H1 (cell line): Measurements from ENCODE around the gene ARHGDIB. TPM values are rescaled to one million over a fixed set of nuclear protein-coding genes. Genes with fewer than 3 reads are reported as not detected.

Source experiments
- CTCF ChIA-PET: fragments of 300-600 bp; sonication (Branson Sonifier 250); formaldehyde crosslinking; loops from one replicate; lab custom pipeline; 2021; ENCODE audit not compliant: partially characterized antibody; lab: Charles Lee
- POLR2A ChIA-PET: fragments of 300-600 bp; sonication (Branson Sonifier 250); formaldehyde crosslinking; loops from one replicate; lab custom pipeline; 2021; ENCODE audit warnings: inconsistent platforms; ENCODE audit not compliant: partially characterized antibody; lab: Charles Lee
- DNase-seq, 2 experiments: peaks; one replicate each; pipeline versions ENCODE4 v3.0.0 to v3.0.0-alpha.2; 2010 to 2022; ENCODE audit warnings: low spot score in 2 of 2, low read depth in 1 of 2, mixed read lengths in 1 of 2
- FAIRE-seq: peaks from 2 replicates; lab custom pipeline; 2011; peaks lifted over from hg19 to GRCh38; lab: Jason Lieb, UNC
- H2AFZ ChIP-seq: 2 replicates; pipeline ENCODE4 v1.8.1; 2012; ENCODE audit warnings: low read length, inconsistent platforms
- H2AK5ac ChIP-seq: 2 replicates; pipeline ENCODE4 v1.6.1; 2013; ENCODE audit warnings: low read depth, low read length
- H2BK120ac ChIP-seq: replicated peaks from 2 replicates; pipeline ENCODE3; 2013; ENCODE audit warnings: low read depth, low read length, inconsistent platforms
- H2BK12ac ChIP-seq: 2 replicates; pipeline ENCODE4 v1.6.1; 2013; ENCODE audit warnings: low read depth, low read length
- H2BK15ac ChIP-seq: 2 replicates; pipeline ENCODE4 v1.6.1; 2013; ENCODE audit warnings: low read length
- H2BK20ac ChIP-seq: 2 replicates; pipeline ENCODE4 v1.6.1; 2013; ENCODE audit warnings: low read length
- H2BK5ac ChIP-seq: 2 replicates; pipeline ENCODE4 v1.6.1; 2013; ENCODE audit warnings: low read depth, low read length
- H3K14ac ChIP-seq: 2 replicates; pipeline ENCODE4 v1.6.1; 2013; ENCODE audit warnings: inconsistent platforms; ENCODE audit not compliant: insufficient read length
- H3K18ac ChIP-seq: 2 replicates; pipeline ENCODE4 v1.6.1; 2013; ENCODE audit warnings: low read length; ENCODE audit errors: extremely low read depth
- H3K23ac ChIP-seq: 2 replicates; pipeline ENCODE4 v1.6.1; 2013; ENCODE audit warnings: inconsistent platforms; ENCODE audit not compliant: insufficient read length
- H3K23me2 ChIP-seq: 2 replicates; pipeline ENCODE4 v1.6.1; 2013; ENCODE audit warnings: low read depth, low read length
- H3K27ac ChIP-seq: 2 replicates; pipeline ENCODE4 v1.6.1; 2011; ENCODE audit warnings: low read depth, low read length, inconsistent platforms
- H3K27me3 ChIP-seq, 4 experiments: replicated peaks in 1 of 4; 1 replicate in 1 of 4; 2 replicates in 3 of 4; pipeline versions ENCODE4 v1.6.1 to v1.8.1; 2011 to 2013; ENCODE audit warnings: low read length in 3 of 4, mild to moderate bottlenecking in 3 of 4, inconsistent platforms in 2 of 4, mixed read lengths in 2 of 4, moderate library complexity in 1 of 4; ENCODE audit not compliant: control insufficient read depth in 3 of 4, insufficient read depth in 3 of 4; ENCODE audit errors: extremely low read depth in 1 of 4
- H3K36me3 ChIP-seq, 4 experiments: 2 replicates each; pipeline versions ENCODE4 v1.6.1 to v1.8.1; 2011 to 2013; ENCODE audit warnings: mild to moderate bottlenecking in 4 of 4, low read length in 3 of 4, moderate library complexity in 2 of 4, control low read depth in 1 of 4, inconsistent platforms in 1 of 4; ENCODE audit not compliant: insufficient read depth in 4 of 4, control insufficient read depth in 2 of 4
- H3K4ac ChIP-seq: replicated peaks from 2 replicates; pipeline ENCODE3; 2013; ENCODE audit warnings: low read length, low read depth, mixed read lengths, inconsistent platforms; ENCODE audit not compliant: insufficient read length
- H3K4me1 ChIP-seq, 4 experiments: replicated peaks in 1 of 4; 1 replicate in 1 of 4; 2 replicates in 3 of 4; pipeline versions ENCODE4 v1.6.1 to v1.8.1; 2011 to 2013; ENCODE audit warnings: low read length in 3 of 4, inconsistent platforms in 2 of 4, mixed read lengths in 1 of 4; ENCODE audit not compliant: insufficient read depth in 4 of 4, control insufficient read depth in 3 of 4
- H3K4me2 ChIP-seq, 2 experiments: 2 replicates each; pipeline versions ENCODE4 v1.6.1 to v1.8.1; 2011 to 2013; ENCODE audit warnings: low read depth in 2 of 2, low read length in 2 of 2, control low read depth in 1 of 2, inconsistent platforms in 1 of 2, mild to moderate bottlenecking in 1 of 2; ENCODE audit not compliant: insufficient read depth in 1 of 2
- H3K4me3 ChIP-seq, 4 experiments: fragments of 200-600, 300-600 bp in 1 of 4; sonication (generic), shearing (Covaris generic), sonication (Bioruptor Twin) in 1 of 4; 2 replicates each; pipeline versions ENCODE4 v1.5.1 to v1.8.1; 2011 to 2016; ENCODE audit warnings: low read length in 4 of 4, low read depth in 3 of 4, control low read depth in 2 of 4, inconsistent platforms in 2 of 4, mild to moderate bottlenecking in 2 of 4, mixed read lengths in 1 of 4, moderate library complexity in 1 of 4; ENCODE audit not compliant: insufficient read depth in 2 of 4; ENCODE audit errors: extremely low read depth in 1 of 4
- H3K56ac ChIP-seq: replicated peaks from 2 replicates; pipeline ENCODE3; 2013; ENCODE audit warnings: low read depth, mild to moderate bottlenecking, mixed read lengths, low read length, inconsistent platforms; ENCODE audit not compliant: insufficient read length
- H3K79me1 ChIP-seq: 2 replicates; pipeline ENCODE4 v1.6.1; 2013; ENCODE audit warnings: low read depth, low read length, control low read depth
- H3K79me2 ChIP-seq, 2 experiments: 2 replicates each; pipeline versions ENCODE4 v1.6.1 to v1.8.1; 2012 to 2013; ENCODE audit warnings: low read length in 2 of 2, mild to moderate bottlenecking in 2 of 2, inconsistent platforms in 1 of 2; ENCODE audit not compliant: insufficient read depth in 2 of 2, control insufficient read depth in 1 of 2
- H3K9ac ChIP-seq, 4 experiments: replicated peaks in 1 of 4; 1 replicate in 1 of 4; 2 replicates in 3 of 4; pipeline versions ENCODE4 v1.6.1 to v1.8.1; 2011 to 2013; ENCODE audit warnings: low read depth in 3 of 4, low read length in 3 of 4, control low read depth in 2 of 4, mild to moderate bottlenecking in 2 of 4, moderate library complexity in 2 of 4, inconsistent platforms in 1 of 4; ENCODE audit errors: extremely low read depth in 1 of 4
- H3K9me3 ChIP-seq, 2 experiments: 2 replicates each; pipeline versions ENCODE4 v1.6.1 to v1.8.1; 2012 to 2013; ENCODE audit warnings: mild to moderate bottlenecking in 2 of 2, moderate library complexity in 2 of 2, control low read depth in 1 of 2, inconsistent platforms in 1 of 2, low read depth in 1 of 2, low read length in 1 of 2, mixed read lengths in 1 of 2; ENCODE audit not compliant: insufficient read depth in 2 of 2
- H4K20me1 ChIP-seq, 2 experiments: replicated peaks in 1 of 2; 2 replicates each; pipeline versions ENCODE3 to v1.8.1; 2011 to 2013; ENCODE audit warnings: inconsistent platforms in 2 of 2, low read length in 2 of 2, mild to moderate bottlenecking in 1 of 2; ENCODE audit not compliant: insufficient read depth in 2 of 2, control insufficient read depth in 1 of 2
- H4K5ac ChIP-seq: 2 replicates; pipeline ENCODE4 v1.6.1; 2013; ENCODE audit warnings: low read length, low read depth, mixed read lengths, inconsistent platforms; ENCODE audit not compliant: insufficient read length
- H4K8ac ChIP-seq: 2 replicates; pipeline ENCODE4 v1.8.0; 2013; ENCODE audit warnings: mild to moderate bottlenecking, moderate library complexity, low read length, inconsistent platforms; ENCODE audit not compliant: insufficient read depth; ENCODE audit errors: extremely low read depth
- H4K91ac ChIP-seq: replicated peaks from 2 replicates; pipeline ENCODE3; 2013; ENCODE audit warnings: low read length, mixed read lengths, inconsistent platforms; ENCODE audit not compliant: insufficient read length
- BACH1 ChIP-seq: IDR thresholded peaks from 2 replicates; pipeline ENCODE4 v1.6.1; 2012; ENCODE audit warnings: low read length, improper control_type of control experiment
- CHD1 ChIP-seq: IDR thresholded peaks from 2 replicates; pipeline ENCODE4 v1.6.1; 2012; ENCODE audit warnings: low read depth, low read length, improper control_type of control experiment
- CREB1 ChIP-seq: IDR thresholded peaks from 2 replicates; pipeline ENCODE4 v1.6.1; 2012; ENCODE audit warnings: inconsistent platforms
- EP300 ChIP-seq, 2 experiments: IDR thresholded peaks; 1 replicate in 1 of 2; 2 replicates in 1 of 2; pipeline ENCODE4 v1.6.1; 2011 to 2012; ENCODE audit warnings: low read depth in 2 of 2, low read length in 2 of 2, mild to moderate bottlenecking in 2 of 2, borderline replicate concordance in 1 of 2, inconsistent platforms in 1 of 2, moderate library complexity in 1 of 2
- EZH2 ChIP-seq: fragments of 200-600 bp; sonication (generic); IDR thresholded peaks from 2 replicates; pipeline ENCODE4 v1.7.1; 2012; ENCODE audit warnings: low read depth, mild to moderate bottlenecking, moderate library complexity, low read length, inconsistent platforms; ENCODE audit not compliant: severe bottlenecking
- GTF2F1 ChIP-seq: IDR thresholded peaks from 2 replicates; pipeline ENCODE4 v1.6.1; 2012; ENCODE audit warnings: low read depth, low read length, improper control_type of control experiment, borderline replicate concordance
- KDM1A ChIP-seq: fragments of 200-600, 300-600 bp; sonication (generic); IDR thresholded peaks from 2 replicates; pipeline ENCODE4 v1.7.1; 2016; ENCODE audit warnings: mild to moderate bottlenecking, low read length, borderline replicate concordance
- KDM4A ChIP-seq: IDR thresholded peaks from one replicate; pipeline ENCODE4 v1.7.1; 2012; ENCODE audit warnings: low read depth, mild to moderate bottlenecking, moderate library complexity, low read length, inconsistent platforms; ENCODE audit not compliant: severe bottlenecking
- PHF8 ChIP-seq: fragments of 200-600 bp; sonication (generic); conservative IDR thresholded peaks from 2 replicates; pipeline ENCODE4 v1.7.1; 2012; ENCODE audit warnings: low read depth, mild to moderate bottlenecking, inconsistent platforms, low read length, moderate library complexity
- POLR2AphosphoS5 ChIP-seq: IDR thresholded peaks from 2 replicates; pipeline ENCODE4 v1.6.1; 2011; ENCODE audit warnings: low read depth, low read length
- RNF2 ChIP-seq: fragments of 200-900, 300-1000 bp; sonication (generic); IDR thresholded peaks from 2 replicates; pipeline ENCODE4 v1.7.1; 2016; ENCODE audit warnings: borderline replicate concordance, low read depth, mild to moderate bottlenecking, antibody characterized with exemption, low read length; ENCODE audit not compliant: poor library complexity, severe bottlenecking; ENCODE audit errors: missing control alignments
- SAP30 ChIP-seq: fragments of 300-600 bp; sonication (generic); IDR thresholded peaks from 2 replicates; pipeline ENCODE4 v1.7.1; 2012; ENCODE audit warnings: low read length, moderate library complexity, mild to moderate bottlenecking, inconsistent platforms; ENCODE audit not compliant: insufficient read depth, insufficient replicate concordance
- SIN3A ChIP-seq, 2 experiments: IDR thresholded peaks in 1 of 2; conservative IDR thresholded peaks in 1 of 2; 2 replicates each; pipeline ENCODE4 v1.6.1; 2011 to 2012; ENCODE audit warnings: low read length in 2 of 2, improper control_type of control experiment in 1 of 2, low read depth in 1 of 2, mild to moderate bottlenecking in 1 of 2
- SIX5 ChIP-seq: IDR thresholded peaks from 2 replicates; pipeline ENCODE4 v1.6.1; 2011; ENCODE audit warnings: mild to moderate bottlenecking, low read depth, low read length
- WGBS, 2 experiments: shearing (Covaris generic) in 1 of 2; methylation state at CpG; one replicate each; pipeline versions ENCODE4 v1.1.6 to v1.1.7; 2013 to 2015; ENCODE audit warnings: low lambda C conversion rate in 2 of 2, mixed read lengths in 2 of 2, inconsistent platforms in 1 of 2, low coverage in 1 of 2, missing lambda C conversion rate in 1 of 2; ENCODE audit not compliant: insufficient replicate concordance in 2 of 2, insufficient coverage in 1 of 2, insufficient read length in 1 of 2; ENCODE audit errors: extremely low coverage in 1 of 2, missing lambda C conversion rate in 1 of 2; 5-methylcytosine and 5-hydroxymethylcytosine counted together
- polyA plus RNA-seq, 7 experiments: library from polyadenylated mRNA; depleted of rRNA in 3 of 7; stranded (reverse) in 5 of 7; unstranded in 2 of 7; fragments of >200 nt in 5 of 7; fragments of 200-250 nt in 2 of 7; gene quantifications; 1 replicate in 5 of 7; 2 replicates in 1 of 7; 4 replicates in 1 of 7; pipeline versions ENCODE4 v1.2.1 to v1.2.3, GENCODE V29; 2011 to 2013; ENCODE audit warnings: missing spikeins in 2 of 7, mixed read lengths in 2 of 7
- total RNA-seq: library from RNA; stranded (reverse); fragmentation: NEBNext Ultra II Directional; extraction: Animal tissue kit (Norgen Biotek cat#: 25700); gene quantifications from 2 replicates; pipeline ENCODE4 v1.2.1, GENCODE V29; 2021

The ARHGDIB gene
- total and polyA plus RNA-seq, 2 of the 8 experiments (the other 6 are each of a cell fraction or from before 2014, with no cell fraction given), result 0.82 to 1.3 TPM

DNA sequence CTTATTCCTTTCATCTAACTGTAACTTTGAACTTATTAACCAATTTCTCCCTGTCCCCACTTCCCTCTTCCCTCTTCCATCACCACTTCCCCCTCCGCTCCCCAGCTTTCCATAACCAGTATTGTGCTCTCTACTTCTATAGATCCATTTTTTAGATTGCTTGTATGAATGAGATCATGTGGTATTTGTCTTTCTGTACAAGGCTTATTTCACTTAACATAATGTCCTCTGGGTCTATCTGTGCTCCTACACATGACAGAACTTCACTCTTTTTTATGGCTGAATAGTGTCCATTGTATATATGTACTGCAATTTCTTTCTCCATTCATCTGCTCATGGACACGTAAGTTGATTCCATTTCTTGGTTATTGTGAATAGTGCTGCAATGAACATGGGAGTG lies 37.5 kb downstream of the ARHGDIB start:
- ChIA-PET CTCF (interaction anchor here (1.9 kb wide), 1 partner anchor 12 kb away, joined by 5 read pairs; no protein-coding TSS in a partner anchor), POLR2A (no interaction called here)
- H3K4ac ChIP-seq, result no peak overlapping the region
- no peaks in the 10 kb centered on the region for H3K79me1 ChIP-seq
- H3K9ac ChIP-seq, result no peak overlapping the region
- H2BK12ac ChIP-seq, result no peak overlapping the region
- H3K23ac ChIP-seq, result no peak overlapping the region
- no peaks in the 10 kb centered on the region for H3K9me3 ChIP-seq
- H3K4me1 ChIP-seq, result no peaks in the 10 kb centered on the region
- no peak overlapping the region for H2BK20ac ChIP-seq
- no peak overlapping the region for H3K27ac ChIP-seq
- H2BK5ac ChIP-seq, result no peak overlapping the region
- no peak overlapping the region for H4K8ac ChIP-seq
- no peak overlapping the region for H2AFZ ChIP-seq
- WGBS, 2 experiments, result 89% methylated on average over 2 of the region's 2 CpGs; no CpG with 5 or more reads in 1 of the 2 experiments
- H4K5ac ChIP-seq, result no peak overlapping the region
- H2BK15ac ChIP-seq, result no peak overlapping the region
- TF ChIP-seq KDM1A (no peak), RNF2 (no peak), SIN3A (conservative IDR thresholded peaks at IDR 0.05 in 1 of 2, IDR thresholded peaks at IDR 0.05 in 1 of 2; ENCODE audit: low read depth in 1 of 2, low read length in 2 of 2) (no peak), SAP30 (no peak), GTF2F1 (no peak), CHD1 (no peak), EP300 (IDR thresholded peaks at IDR 0.05; ENCODE audit: borderline replicate concordance in 1 of 2, low read depth in 2 of 2, low read length in 2 of 2) (no peak), SIX5 (no peak), POLR2AphosphoS5 (no peak), BACH1 (no peak), KDM4A (no peak), CREB1 (no peak), PHF8 (no peak), EZH2 (no peak)
- H3K18ac ChIP-seq, result no peak overlapping the region
- H3K4me3 ChIP-seq, result no peak overlapping the region
- FAIRE-seq, result no peak
- DNase-seq, result no peak
- no peak overlapping the region for H2AK5ac ChIP-seq
- H3K23me2 ChIP-seq, result peaks cover 2% of the 10 kb centered on the region; the same call in 1 of the 2 replicates
- no peak overlapping the region for H2BK120ac ChIP-seq
- H3K27me3 ChIP-seq, result no peaks in the 10 kb centered on the region
- H3K4me2 ChIP-seq, result no peak overlapping the region
- no peaks in the 10 kb centered on the region for H4K20me1 ChIP-seq
- H4K91ac ChIP-seq, result no peak overlapping the region
- H3K36me3 ChIP-seq, result no peaks in the 10 kb centered on the region
- no peaks in the 10 kb centered on the region for H3K79me2 ChIP-seq
- H3K56ac ChIP-seq, result no peak overlapping the region
- no peak overlapping the region for H3K14ac ChIP-seq
